HCT116 (cell line): ENCODE data around the gene MARS1.
"Not testable (repeated sequence)": the region's sequence is repeated elsewhere in the genome, so short reads cannot be mapped to it uniquely, and the experiment has no call there.

Experiments
- CTCF ChIP-seq, 3 experiments: fragments of 200-600 bp in 1 of 3; sonication (generic) in 1 of 3; IDR thresholded peaks in 2 of 3; conservative IDR thresholded peaks in 1 of 3; 2 replicates each; pipeline ENCODE4 v1.5.1; 2012 to 2017; ENCODE audit warnings: low read depth in 2 of 3, low read length in 2 of 3, antibody characterized with exemption in 1 of 3, borderline replicate concordance in 1 of 3, control low read depth in 1 of 3, mild to moderate bottlenecking in 1 of 3, mixed read lengths in 1 of 3, mixed run types in 1 of 3, moderate library complexity in 1 of 3; ENCODE audit not compliant: insufficient read depth in 1 of 3
- REST ChIP-seq: IDR thresholded peaks from 2 replicates; pipeline ENCODE4 v1.6.1; 2012; ENCODE audit warnings: low read depth
- YY1 ChIP-seq: IDR thresholded peaks from 2 replicates; pipeline ENCODE4 v1.6.1; 2011; ENCODE audit warnings: low read length, low read depth, moderate library complexity, mild to moderate bottlenecking; ENCODE audit not compliant: insufficient replicate concordance; ENCODE audit errors: extremely low read depth

- not testable (repeated sequence) for TF ChIP-seq CTCF (IDR thresholded peaks at IDR 0.05 in 2 of 3, conservative IDR thresholded peaks at IDR 0.05 in 1 of 3; ENCODE audit: borderline replicate concordance in 1 of 3, insufficient read depth in 1 of 3, low read depth in 2 of 3, low read length in 2 of 3); REST; YY1
Observed at GRCh38 chr12:57441393-57441792, 46.5 kb upstream of the MARS1 start.
